KMS-11 (cell line): ENCODE results near the gene PAN3.

ENCODE experiments used
- H2AFZ ChIP-seq: fragments of 200-600 bp; sonication (generic); 2 replicates; pipeline ENCODE4 v1.6.1; 2016; ENCODE audit warnings: antibody characterized with exemption, mixed run types, low read depth
- H3K27ac ChIP-seq: fragments of 200-600 bp; sonication (generic); 2 replicates; pipeline ENCODE4 v1.6.1; 2016; ENCODE audit warnings: mild to moderate bottlenecking, mixed run types
- H3K27me3 ChIP-seq: fragments of 200-600 bp; sonication (generic); 2 replicates; pipeline ENCODE4 v1.6.1; 2017; ENCODE audit warnings: mild to moderate bottlenecking, low read depth, mixed run types, moderate library complexity; ENCODE audit not compliant: insufficient read depth
- H3K36me3 ChIP-seq: fragments of 200-600 bp; sonication (generic); 2 replicates; pipeline ENCODE4 v1.6.1; 2017; ENCODE audit warnings: mild to moderate bottlenecking, mixed run types; ENCODE audit not compliant: insufficient read depth
- H3K4me1 ChIP-seq: fragments of 200-600 bp; sonication (generic); 2 replicates; pipeline ENCODE4 v1.6.1; 2016; ENCODE audit warnings: mild to moderate bottlenecking, low read depth, mixed run types; ENCODE audit not compliant: poor library complexity, severe bottlenecking
- H3K4me2 ChIP-seq: fragments of 200-600 bp; sonication (generic); 2 replicates; pipeline ENCODE4 v1.7.0; 2016; ENCODE audit warnings: mild to moderate bottlenecking, mixed run types
- H3K4me3 ChIP-seq: fragments of 200-600 bp; sonication (generic); IDR thresholded peaks from 2 replicates; pipeline ENCODE4 v1.6.1; 2017; ENCODE audit warnings: low read depth, low read length, mixed read lengths; ENCODE audit not compliant: insufficient read depth
- H3K79me2 ChIP-seq: fragments of 200-600 bp; sonication (generic); 2 replicates; pipeline ENCODE4 v1.6.1; 2016; ENCODE audit warnings: low read depth, mixed run types; ENCODE audit not compliant: insufficient read depth
- H3K9ac ChIP-seq: fragments of 200-600 bp; sonication (generic); 2 replicates; pipeline ENCODE4 v1.6.1; 2016; ENCODE audit warnings: mild to moderate bottlenecking, mixed run types
- H4K20me1 ChIP-seq: fragments of 200-600 bp; sonication (generic); 2 replicates; pipeline ENCODE4 v1.6.1; 2016; ENCODE audit warnings: mild to moderate bottlenecking, mixed run types; ENCODE audit not compliant: insufficient read depth
- CTCF ChIP-seq: fragments of 200-600 bp; sonication (generic); conservative IDR thresholded peaks from 2 replicates; pipeline ENCODE4 v1.6.1; 2017; ENCODE audit warnings: low read depth, mild to moderate bottlenecking, antibody characterized with exemption, low read length, moderate library complexity, mixed read lengths

The PAN3 gene

GRCh38 chr13:28267497-28267896 is 129.2 kb downstream of the PAN3 start:
- no peaks in the 10 kb centered on the region for H3K36me3 ChIP-seq
- TF ChIP-seq CTCF, result no peak
- H3K4me2 ChIP-seq, result no peak overlapping the region

GRCh38 chr13:28268800-28269223 is 130.5 kb downstream of the PAN3 start:
- H3K79me2 ChIP-seq, result no peaks in the 10 kb centered on the region
- H3K4me1 ChIP-seq, result peaks cover 28% of the 10 kb centered on the region
- H3K36me3 ChIP-seq, result no peaks in the 10 kb centered on the region
- H3K27me3 ChIP-seq, result no peaks in the 10 kb centered on the region
- no peak for TF ChIP-seq CTCF
- peak overlapping the region; percentile 24; the same call in 1 of the 2 replicates for H3K27ac ChIP-seq
- peak overlapping the region; percentile 53 for H3K4me2 ChIP-seq
- no peaks in the 10 kb centered on the region for H4K20me1 ChIP-seq
- no peak overlapping the region for H2AFZ ChIP-seq
- no peak overlapping the region for H3K9ac ChIP-seq
- no peak overlapping the region for H3K4me3 ChIP-seq

More at GRCh38 chr13:28267497-28267896, 129.2 kb downstream of the PAN3 start:
- Histone ChIP-seq H3K9ac (no peak overlapping the region), H3K27ac (no peak overlapping the region), H4K20me1 (no peaks in the 10 kb centered on the region), H3K79me2 (no peaks in the 10 kb centered on the region), H3K4me1 (peaks cover 28% of the 10 kb centered on the region), H2AFZ (no peak overlapping the region), H3K4me3 (no peak overlapping the region), H3K27me3 (no peaks in the 10 kb centered on the region)

DNA sequence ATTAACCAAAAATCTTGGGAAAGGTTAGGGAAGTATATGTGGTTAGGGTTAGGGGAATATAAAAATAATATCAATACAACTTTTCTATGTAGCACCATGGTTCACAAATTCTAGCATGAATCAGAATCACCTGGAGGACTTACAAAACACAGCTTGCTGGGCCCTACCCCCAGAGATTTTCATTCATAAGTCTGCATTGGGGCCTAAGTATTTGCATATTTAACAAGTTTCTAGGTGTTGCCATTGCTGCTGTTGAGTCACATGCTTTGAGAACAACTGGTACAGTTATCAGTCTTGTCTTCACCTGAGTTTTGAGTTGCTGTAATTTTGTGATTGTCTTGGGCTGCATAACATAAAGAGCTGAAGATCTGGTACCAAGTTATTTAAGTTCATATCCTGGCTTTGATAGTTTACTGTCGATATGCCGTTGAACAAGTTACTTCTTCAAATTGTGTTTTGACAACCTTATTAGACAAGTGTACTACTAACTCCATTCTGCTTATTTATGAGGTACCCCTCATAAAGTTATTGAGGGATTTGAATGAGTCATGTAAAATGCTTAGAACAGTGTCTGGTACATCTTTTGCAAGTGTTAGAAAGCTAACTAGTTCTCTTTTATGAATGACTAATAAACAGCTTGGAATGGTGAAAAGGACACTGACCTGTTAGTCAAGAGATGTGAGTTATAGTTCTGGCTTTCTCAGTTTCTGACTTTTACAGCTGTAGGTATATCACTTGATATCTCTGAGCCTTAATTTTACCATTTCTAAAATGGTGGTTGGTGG is 132.9 kb downstream of the PAN3 start:
- H3K79me2 ChIP-seq, result no peaks in the 10 kb centered on the region
- no peak for TF ChIP-seq CTCF
- H3K4me2 ChIP-seq, result no peak overlapping the region
- no peaks in the 10 kb centered on the region for H3K36me3 ChIP-seq
- no peak overlapping the region for H3K9ac ChIP-seq
- H3K27ac ChIP-seq, result no peak overlapping the region
- no peaks in the 10 kb centered on the region for H4K20me1 ChIP-seq
- peaks cover 28% of the 10 kb centered on the region for H3K4me1 ChIP-seq
- no peak overlapping the region for H2AFZ ChIP-seq
- H3K4me3 ChIP-seq, result no peak overlapping the region
- no peaks in the 10 kb centered on the region for H3K27me3 ChIP-seq

DNA sequence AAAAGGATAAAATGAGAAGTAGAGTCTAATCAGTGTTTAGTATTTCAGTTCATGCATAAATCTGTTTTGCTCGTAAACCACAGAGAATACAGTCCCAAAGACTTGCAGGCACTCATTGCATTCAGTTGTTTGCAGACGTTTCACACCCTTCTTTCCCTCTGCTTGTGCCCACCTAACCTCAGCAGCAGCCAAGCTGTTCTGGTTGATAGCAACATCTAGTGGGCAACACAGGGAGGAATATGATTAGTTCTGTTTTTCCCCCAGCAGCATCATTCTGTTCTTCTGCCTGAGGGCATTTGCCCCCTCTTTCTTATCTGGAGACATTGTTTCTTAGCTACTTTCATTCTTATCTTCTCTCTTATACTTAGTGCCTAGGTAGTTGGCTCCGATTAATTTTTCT is 135.6 kb downstream of the PAN3 start:
- Histone ChIP-seq H3K4me2 (no peak overlapping the region), H3K4me1 (peaks cover 12% of the 10 kb centered on the region)
- TF ChIP-seq CTCF, result no peak

More for the DNA sequence above, 135.6 kb downstream of the PAN3 start:
- Histone ChIP-seq H2AFZ (no peak overlapping the region), H3K79me2 (no peaks in the 10 kb centered on the region), H3K27me3 (no peaks in the 10 kb centered on the region), H3K4me3 (no peak overlapping the region), H4K20me1 (no peaks in the 10 kb centered on the region), H3K9ac (no peak overlapping the region), H3K27ac (no peak overlapping the region), H3K36me3 (no peaks in the 10 kb centered on the region)
